ENCODE data around the gene SPCS2.
"Not testable (repeated sequence)": the region's sequence is repeated elsewhere in the genome, so short reads cannot be mapped to it uniquely, and the experiment has no call there.

SPCS2 gene

DNA sequence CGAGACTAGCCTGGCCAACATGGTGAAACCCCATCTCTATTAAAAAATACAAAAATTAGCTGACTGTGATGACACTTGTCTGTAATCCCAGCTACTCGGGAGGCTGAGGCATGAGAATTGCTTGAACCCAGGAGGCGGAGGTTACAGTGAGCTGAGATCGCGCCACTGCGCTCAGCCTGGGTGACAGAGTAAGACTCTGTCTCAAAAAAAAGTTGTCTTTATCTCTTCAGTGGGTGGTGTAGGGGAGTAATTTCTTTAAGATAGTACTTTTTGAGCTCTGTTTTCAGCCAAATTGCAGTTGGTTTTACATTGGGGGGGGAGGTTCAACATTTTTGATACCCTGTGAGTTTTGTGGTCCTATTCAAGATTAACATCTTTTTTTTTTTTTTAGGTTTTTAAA lies 11.1 kb downstream of the SPCS2 start:
- not testable (repeated sequence) for H3K27ac ChIP-seq (ENCODE audit: low read length, poor library complexity, severe bottlenecking); H3K27me3 ChIP-seq (ENCODE audit: control insufficient read depth in 1 of 2, insufficient read depth in 1 of 2, low read length in 2 of 2); H2BK120ac ChIP-seq (ENCODE audit: low read depth, low read length); H3K23ac ChIP-seq (ENCODE audit: low read length in 2 of 2); H3K4ac ChIP-seq (ENCODE audit: low read depth in 1 of 2, low read length in 2 of 2); H2AK5ac ChIP-seq (ENCODE audit: low read length, severe bottlenecking); H3K4me1 ChIP-seq (ENCODE audit: control insufficient read depth, insufficient read depth, low read depth, low read length); H3K18ac ChIP-seq (ENCODE audit: low read depth in 1 of 2, low read length in 2 of 2); H3K4me2 ChIP-seq (ENCODE audit: low read length, poor library complexity, severe bottlenecking); H2AFZ ChIP-seq (ENCODE audit: low read depth, low read length); H4K8ac ChIP-seq (ENCODE audit: low read length); H3K9me3 ChIP-seq (ENCODE audit: control insufficient read depth, low read length); H2BK5ac ChIP-seq (ENCODE audit: low read depth, low read length, poor library complexity, severe bottlenecking); H3K9ac ChIP-seq (ENCODE audit: low read length); H3K4me3 ChIP-seq (ENCODE audit: insufficient read depth in 1 of 2, low read depth in 1 of 2, low read length in 2 of 2); H2BK15ac ChIP-seq (ENCODE audit: low read depth, poor library complexity, severe bottlenecking); H2BK12ac ChIP-seq (ENCODE audit: low read length in 2 of 2); H4K91ac ChIP-seq (ENCODE audit: low read length); H3K79me1 ChIP-seq (replicated peaks; ENCODE audit: low read length, poor library complexity, severe bottlenecking); H3K14ac ChIP-seq (ENCODE audit: low read length in 2 of 2); DNase-seq
- H3K36me3 ChIP-seq (ENCODE audit: control insufficient read depth in 1 of 2, insufficient read depth in 2 of 2, low read depth in 1 of 2, low read length in 2 of 2): peaks cover 3 to 36% of the 10 kb centered on the region in 2 experiments
- 97% methylated on average over 5 of the region's 6 CpGs for WGBS

DNA sequence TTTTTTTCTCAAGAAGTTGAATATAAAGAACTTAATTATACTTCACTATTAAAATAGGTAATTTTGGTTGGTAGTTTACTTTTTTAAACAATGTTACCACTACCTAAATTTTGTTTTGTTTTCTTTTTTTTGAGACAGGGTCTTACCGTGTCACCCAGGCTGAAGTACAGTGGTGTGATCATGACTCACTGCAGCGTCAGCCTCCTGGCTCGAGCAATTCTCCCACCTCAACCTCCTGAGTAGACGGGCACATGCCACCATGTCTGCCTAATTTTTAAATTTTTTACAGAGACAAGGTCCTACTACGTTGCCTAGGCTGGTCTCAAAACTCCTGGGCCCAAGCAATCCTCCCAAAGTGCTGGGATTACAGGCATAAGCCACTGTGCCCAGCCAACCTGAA lies 17.6 kb downstream of the SPCS2 start:
- H3K23ac ChIP-seq (ENCODE audit: low read length in 2 of 2): no peak overlapping the region
- H3K4me3 ChIP-seq (ENCODE audit: insufficient read depth in 1 of 2, low read depth in 1 of 2, low read length in 2 of 2): no peak overlapping the region
- H3K27ac ChIP-seq (ENCODE audit: low read length, poor library complexity, severe bottlenecking): peak overlapping the region; percentile 54
- no peaks in the 10 kb centered on the region for H3K9me3 ChIP-seq (ENCODE audit: control insufficient read depth, low read length)
- H3K4ac ChIP-seq (ENCODE audit: low read depth in 1 of 2, low read length in 2 of 2): no peak overlapping the region
- 77% methylated on average over 5 of the region's 5 CpGs for WGBS
- no peak overlapping the region for H4K91ac ChIP-seq (ENCODE audit: low read length)
- H2BK12ac ChIP-seq (ENCODE audit: low read length in 2 of 2): no peak overlapping the region
- peaks cover 14% of the 10 kb centered on the region for H3K79me1 ChIP-seq (replicated peaks; ENCODE audit: low read length, poor library complexity, severe bottlenecking)
- H3K36me3 ChIP-seq (ENCODE audit: control insufficient read depth in 1 of 2, insufficient read depth in 2 of 2, low read depth in 1 of 2, low read length in 2 of 2): peaks cover 10 to 85% of the 10 kb centered on the region in 2 experiments
- H3K27me3 ChIP-seq (ENCODE audit: control insufficient read depth in 1 of 2, insufficient read depth in 1 of 2, low read length in 2 of 2): no peaks in the 10 kb centered on the region
- no peak overlapping the region for H2BK5ac ChIP-seq (ENCODE audit: low read depth, low read length, poor library complexity, severe bottlenecking)
- no peak for DNase-seq
- no peak overlapping the region for H2AFZ ChIP-seq (ENCODE audit: low read depth, low read length)
- no peak overlapping the region for H3K4me2 ChIP-seq (ENCODE audit: low read length, poor library complexity, severe bottlenecking)
- H2BK120ac ChIP-seq (ENCODE audit: low read depth, low read length): no peak overlapping the region
- H2BK15ac ChIP-seq (ENCODE audit: low read depth, poor library complexity, severe bottlenecking): no peak overlapping the region
- H3K4me1 ChIP-seq (ENCODE audit: control insufficient read depth, insufficient read depth, low read depth, low read length): peaks cover 3% of the 10 kb centered on the region
- H2AK5ac ChIP-seq (ENCODE audit: low read length, severe bottlenecking): no peak overlapping the region
- H3K9ac ChIP-seq (ENCODE audit: low read length): no peak overlapping the region
- no peak overlapping the region for H3K18ac ChIP-seq (ENCODE audit: low read depth in 1 of 2, low read length in 2 of 2)
- no peak overlapping the region for H4K8ac ChIP-seq (ENCODE audit: low read length)
- no peak overlapping the region for H3K14ac ChIP-seq (ENCODE audit: low read length in 2 of 2)

DNA sequence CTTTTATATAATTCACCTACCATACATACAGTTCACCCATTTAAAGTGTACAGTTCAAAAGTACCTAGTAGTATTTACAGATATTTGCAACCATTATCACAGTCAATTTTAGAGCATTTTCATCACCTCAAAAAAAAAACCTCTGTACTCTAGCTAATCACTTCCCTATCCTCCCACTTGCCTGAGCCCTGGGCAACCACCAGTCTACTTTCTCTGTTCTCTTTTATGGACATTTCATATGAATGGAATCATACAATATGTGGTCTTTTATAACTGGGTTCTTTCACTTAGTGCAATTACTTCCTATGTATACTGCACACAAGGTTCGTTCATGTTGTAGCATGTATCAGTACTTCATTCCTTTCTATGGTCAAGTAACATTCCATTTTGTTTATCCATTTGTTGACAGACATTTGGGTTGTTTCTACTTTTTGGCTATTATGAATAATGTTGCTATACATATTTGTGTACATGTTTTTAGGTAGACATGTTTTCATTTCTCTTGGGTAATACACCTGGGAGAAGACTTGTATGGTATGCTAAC lies 21.9 kb downstream of the SPCS2 start:
- Histone ChIP-seq H3K4me2 (ENCODE audit: low read length, poor library complexity, severe bottlenecking) (no peak overlapping the region), H2BK120ac (ENCODE audit: low read depth, low read length) (no peak overlapping the region), H2AFZ (ENCODE audit: low read depth, low read length) (no peak overlapping the region), H4K91ac (ENCODE audit: low read length) (no peak overlapping the region), H2BK12ac (ENCODE audit: low read length in 2 of 2) (no peak overlapping the region), H2BK15ac (ENCODE audit: low read depth, poor library complexity, severe bottlenecking) (no peak overlapping the region), H3K9me3 (ENCODE audit: control insufficient read depth, low read length) (no peaks in the 10 kb centered on the region), H3K27ac (ENCODE audit: low read length, poor library complexity, severe bottlenecking) (no peak overlapping the region), H3K9ac (ENCODE audit: low read length) (no peak overlapping the region), H3K27me3 (ENCODE audit: control insufficient read depth in 1 of 2, insufficient read depth in 1 of 2, low read length in 2 of 2) (no peaks in the 10 kb centered on the region), H4K8ac (ENCODE audit: low read length) (no peak overlapping the region), H2AK5ac (ENCODE audit: low read length, severe bottlenecking) (no peak overlapping the region), H3K79me1 (replicated peaks; ENCODE audit: low read length, poor library complexity, severe bottlenecking) (peaks cover 40% of the 10 kb centered on the region), H3K23ac (ENCODE audit: low read length in 2 of 2) (no peak overlapping the region), H3K36me3 (ENCODE audit: control insufficient read depth in 1 of 2, insufficient read depth in 2 of 2, low read depth in 1 of 2, low read length in 2 of 2) (peaks cover 25 to 90% of the 10 kb centered on the region in 2 experiments), H3K18ac (ENCODE audit: low read depth in 1 of 2, low read length in 2 of 2) (no peak overlapping the region), H3K4me1 (ENCODE audit: control insufficient read depth, insufficient read depth, low read depth, low read length) (peaks cover 3% of the 10 kb centered on the region), H3K4me3 (ENCODE audit: insufficient read depth in 1 of 2, low read depth in 1 of 2, low read length in 2 of 2) (no peak overlapping the region), H3K4ac (ENCODE audit: low read depth in 1 of 2, low read length in 2 of 2) (no peak overlapping the region), H3K14ac (ENCODE audit: low read length in 2 of 2) (no peak overlapping the region), H2BK5ac (ENCODE audit: low read depth, low read length, poor library complexity, severe bottlenecking) (no peak overlapping the region)
- WGBS: no CpG with 5 or more reads among the region's 1 CpG
- DNase-seq: no peak

DNA sequence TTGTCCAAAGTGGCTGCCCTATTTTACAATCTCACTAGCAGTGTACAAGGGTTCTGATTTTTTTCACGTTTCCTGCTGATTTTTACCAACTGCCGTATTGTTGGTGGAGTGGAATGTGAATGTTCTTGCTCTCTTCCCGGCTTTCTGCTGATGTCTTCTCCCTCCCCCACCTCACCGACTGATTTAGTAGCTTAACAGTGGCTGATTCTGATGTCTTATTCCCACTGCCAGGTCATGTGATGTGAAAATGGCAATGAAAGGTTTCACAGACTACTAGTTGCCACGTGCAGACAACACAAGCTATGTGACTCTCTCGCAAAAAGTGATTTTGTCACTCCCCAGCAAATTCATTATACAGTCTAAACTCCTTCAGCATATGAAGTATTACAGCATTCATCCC lies 22.4 kb downstream of the SPCS2 start:
- H2BK12ac ChIP-seq (ENCODE audit: low read length in 2 of 2): no peak overlapping the region
- no peak overlapping the region for H2BK15ac ChIP-seq (ENCODE audit: low read depth, poor library complexity, severe bottlenecking)
- no peak overlapping the region for H4K91ac ChIP-seq (ENCODE audit: low read length)
- peaks cover 3% of the 10 kb centered on the region for H3K4me1 ChIP-seq (ENCODE audit: control insufficient read depth, insufficient read depth, low read depth, low read length)
- H4K8ac ChIP-seq (ENCODE audit: low read length): no peak overlapping the region
- H2AK5ac ChIP-seq (ENCODE audit: low read length, severe bottlenecking): no peak overlapping the region
- H3K27ac ChIP-seq (ENCODE audit: low read length, poor library complexity, severe bottlenecking): no peak overlapping the region
- no peak overlapping the region for H2BK5ac ChIP-seq (ENCODE audit: low read depth, low read length, poor library complexity, severe bottlenecking)
- no peak overlapping the region for H3K4ac ChIP-seq (ENCODE audit: low read depth in 1 of 2, low read length in 2 of 2)
- H3K79me1 ChIP-seq (replicated peaks; ENCODE audit: low read length, poor library complexity, severe bottlenecking): peaks cover 42% of the 10 kb centered on the region
- H3K4me2 ChIP-seq (ENCODE audit: low read length, poor library complexity, severe bottlenecking): no peak overlapping the region
- no peaks in the 10 kb centered on the region for H3K9me3 ChIP-seq (ENCODE audit: control insufficient read depth, low read length)
- H3K36me3 ChIP-seq (ENCODE audit: control insufficient read depth in 1 of 2, insufficient read depth in 2 of 2, low read depth in 1 of 2, low read length in 2 of 2): peaks cover 25 to 90% of the 10 kb centered on the region in 2 experiments
- H3K18ac ChIP-seq (ENCODE audit: low read depth in 1 of 2, low read length in 2 of 2): no peak overlapping the region
- 95% methylated on average over 5 of the region's 6 CpGs for WGBS
- no peak overlapping the region for H3K14ac ChIP-seq (ENCODE audit: low read length in 2 of 2)
- no peak overlapping the region for H3K4me3 ChIP-seq (ENCODE audit: insufficient read depth in 1 of 2, low read depth in 1 of 2, low read length in 2 of 2)
- no peak overlapping the region for H2BK120ac ChIP-seq (ENCODE audit: low read depth, low read length)
- DNase-seq: no peak
- H3K23ac ChIP-seq (ENCODE audit: low read length in 2 of 2): no peak overlapping the region
- no peak overlapping the region for H3K9ac ChIP-seq (ENCODE audit: low read length)
- H2AFZ ChIP-seq (ENCODE audit: low read depth, low read length): no peak overlapping the region
- no peaks in the 10 kb centered on the region for H3K27me3 ChIP-seq (ENCODE audit: control insufficient read depth in 1 of 2, insufficient read depth in 1 of 2, low read length in 2 of 2)
